NCI-H446 treated with DMSO at 0.1 percent for 48 hours (cell line): ENCODE measurements around the gene TOB1.

Experiments
- DNase-seq: peaks from one replicate; lab custom pipeline; 2025; lab: John Stamatoyannopoulos, UW

Gene TOB1

GRCh38 chr17:50845240-50846147 is 20.7 kb downstream of the TOB1 start:
- no peak for DNase-seq

GRCh38 chr17:50844117-50844700 is 21.9 kb downstream of the TOB1 start:
- DNase-seq, result no peak

GRCh38 chr17:50843150-50843905 is 22.8 kb downstream of the TOB1 start:
- no peak for DNase-seq

- DNase-seq, result no peak
Observed at GRCh38 chr17:50842506-50843149, 23.5 kb downstream of the TOB1 start.

DNA sequence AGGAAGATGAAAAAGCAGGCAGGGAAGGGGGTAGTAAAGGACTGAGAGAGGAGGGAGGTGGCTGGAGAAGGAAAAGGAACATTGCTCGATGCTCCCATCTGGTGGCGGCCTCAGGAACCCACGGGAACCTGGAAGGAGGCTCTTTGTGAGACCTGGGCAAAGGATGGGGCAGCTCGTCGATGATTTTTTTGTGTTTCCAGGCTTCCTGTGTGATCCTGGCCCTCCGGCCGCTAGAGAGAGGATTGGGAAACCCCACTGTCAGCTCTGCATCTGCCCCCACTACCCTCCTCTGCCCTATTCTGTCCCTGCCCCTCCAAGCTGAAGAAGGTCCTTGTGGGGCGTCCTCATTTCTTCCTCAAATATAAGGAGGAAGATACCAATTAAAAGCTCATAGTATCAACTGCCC is 24.2 kb downstream of the TOB1 start:
- DNase-seq, result peak; percentile 34

DNA sequence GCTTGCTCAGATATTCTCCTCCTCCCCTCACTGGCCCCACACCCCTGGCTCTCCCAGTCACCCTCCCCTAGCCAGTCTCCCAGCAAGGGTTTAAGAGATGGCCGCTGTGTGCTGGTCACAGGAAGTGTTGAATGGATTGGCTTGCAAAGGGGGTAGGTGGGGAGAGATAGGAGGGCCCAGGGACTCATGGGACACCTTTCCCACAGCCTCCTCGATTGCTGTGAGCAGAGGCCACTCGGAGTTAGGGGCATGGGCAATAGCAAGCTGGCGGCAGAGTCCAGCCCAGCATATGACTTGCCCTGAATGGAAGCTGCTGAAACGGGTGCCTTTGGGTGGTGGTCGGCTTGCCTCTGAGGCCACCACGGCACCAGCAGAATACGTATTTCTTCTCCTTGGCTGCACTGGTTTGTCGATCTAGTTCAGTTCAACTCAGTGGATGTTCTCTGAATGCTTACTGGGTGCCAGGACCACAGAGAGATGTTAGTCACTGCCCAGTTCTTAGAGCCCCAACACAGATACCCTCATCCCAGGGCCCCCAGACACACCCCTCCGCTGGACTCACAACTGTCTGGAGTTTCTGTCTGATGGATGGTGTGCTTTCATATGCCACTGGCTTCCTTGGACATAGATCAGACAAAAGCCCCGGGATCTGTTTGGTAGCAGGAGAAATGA is 24.7 kb downstream of the TOB1 start:
- DNase-seq, result no peak

GRCh38 chr17:50840311-50840851 is 25.8 kb downstream of the TOB1 start:
- DNase-seq, result no peak

GRCh38 chr17:50839591-50840310 is 26.4 kb downstream of the TOB1 start:
- DNase-seq, result no peak

- no peak for DNase-seq
Observed at GRCh38 chr17:50837980-50838954, 27.9 kb downstream of the TOB1 start.

- no peak for DNase-seq
Observed at GRCh38 chr17:50837286-50837979, 28.7 kb downstream of the TOB1 start.

DNA sequence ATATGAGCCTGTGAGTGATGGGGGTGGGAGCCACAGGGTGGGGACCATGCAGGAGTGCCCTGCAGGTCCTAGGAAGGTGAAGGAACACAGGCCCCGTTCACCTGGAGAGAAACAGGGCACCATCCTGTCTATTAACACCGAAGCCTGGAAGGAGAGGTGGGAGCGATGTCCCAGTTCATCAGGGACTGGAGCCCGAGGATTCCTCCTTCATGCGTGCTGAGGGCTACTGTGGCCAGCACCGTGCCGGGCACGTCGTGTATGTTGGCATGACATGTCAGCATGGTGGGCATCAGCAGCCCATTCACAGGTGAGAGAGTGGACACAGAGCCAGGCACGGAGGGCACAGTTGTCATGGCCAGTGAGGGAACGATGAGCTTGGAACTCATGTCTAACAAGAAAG is 29.3 kb downstream of the TOB1 start:
- no peak for DNase-seq

DNA sequence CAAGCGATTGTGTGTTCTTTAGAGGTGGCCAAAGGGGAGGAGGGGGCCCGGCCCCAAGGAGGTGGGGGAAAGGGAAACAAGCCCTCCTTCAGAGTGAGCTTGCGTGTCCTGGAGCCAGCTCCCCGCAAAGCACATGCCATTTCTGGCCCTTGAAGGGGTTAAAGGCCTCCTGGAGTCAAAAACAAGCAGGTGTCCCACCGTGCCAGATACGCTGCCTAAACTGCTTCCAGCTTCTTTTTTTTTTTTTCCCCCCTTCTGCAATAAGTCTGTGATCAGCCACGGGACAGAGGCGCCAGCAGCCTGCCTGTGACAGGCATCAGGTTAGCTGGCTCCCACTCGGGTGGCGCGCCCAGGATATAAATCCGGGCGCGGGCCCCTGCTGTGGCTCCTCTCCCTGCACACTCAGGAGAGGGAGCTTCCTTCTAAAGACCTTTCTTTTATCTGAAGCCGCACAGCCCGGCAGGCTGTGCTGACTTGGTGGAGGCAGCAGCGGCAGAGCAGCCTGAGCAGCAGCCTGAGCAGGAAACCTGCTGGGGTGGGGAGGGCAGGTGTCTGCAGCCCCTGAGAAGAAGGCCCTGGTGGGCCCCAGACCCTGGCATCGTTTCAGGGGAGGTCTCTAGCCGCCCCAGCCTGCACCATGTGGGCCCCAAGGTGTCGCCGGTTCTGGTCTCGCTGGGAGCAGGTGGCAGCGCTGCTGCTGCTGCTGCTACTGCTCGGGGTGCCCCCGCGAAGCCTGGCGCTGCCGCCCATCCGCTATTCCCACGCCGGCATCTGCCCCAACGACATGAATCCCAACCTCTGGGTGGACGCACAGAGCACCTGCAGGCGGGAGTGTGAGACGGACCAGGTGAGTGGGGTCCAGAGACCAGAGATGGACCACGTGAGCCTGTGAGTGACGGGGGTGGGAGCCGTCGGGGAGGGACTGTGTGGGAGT is 30.6 kb downstream of the TOB1 start, which contains the start of gene WFIKKN2:
Gene WFIKKN2, plus strand, starts transcription at position 286 of the 934 bp plus-strand sequence. Its CDS starts 352 bp downstream, at position 638.
- DNase-seq, result no peak

- DNase-seq, result peak; percentile 12
Observed at GRCh38 chr17:50834429-50835300, 31.5 kb downstream of the TOB1 start.

- DNase-seq, result no peak
Observed at GRCh38 chr17:50833510-50834428, 32.4 kb downstream of the TOB1 start.

GRCh38 chr17:50832864-50833381 is 33.2 kb downstream of the TOB1 start:
- DNase-seq, result no peak
